HL-60/S4 treated with phorbol 12-myristate 13-acetate at 8.2 ng/mL for 4 days and 3 days (cell line): ENCODE results near the gene MRPS11.
"Not testable (repeated sequence)": the region's sequence is repeated elsewhere in the genome, so short reads cannot be mapped to it uniquely, and the experiment has no call there.

Experiments
- in situ Hi-C: fragments of 300-500 bp; cut with MboI; formaldehyde crosslinking; loops from 2 replicates; pipeline ENCODE4 v1.15.0; 2022; ENCODE audit warnings: low sequenced_read_pairs

Gene MRPS11

DNA sequence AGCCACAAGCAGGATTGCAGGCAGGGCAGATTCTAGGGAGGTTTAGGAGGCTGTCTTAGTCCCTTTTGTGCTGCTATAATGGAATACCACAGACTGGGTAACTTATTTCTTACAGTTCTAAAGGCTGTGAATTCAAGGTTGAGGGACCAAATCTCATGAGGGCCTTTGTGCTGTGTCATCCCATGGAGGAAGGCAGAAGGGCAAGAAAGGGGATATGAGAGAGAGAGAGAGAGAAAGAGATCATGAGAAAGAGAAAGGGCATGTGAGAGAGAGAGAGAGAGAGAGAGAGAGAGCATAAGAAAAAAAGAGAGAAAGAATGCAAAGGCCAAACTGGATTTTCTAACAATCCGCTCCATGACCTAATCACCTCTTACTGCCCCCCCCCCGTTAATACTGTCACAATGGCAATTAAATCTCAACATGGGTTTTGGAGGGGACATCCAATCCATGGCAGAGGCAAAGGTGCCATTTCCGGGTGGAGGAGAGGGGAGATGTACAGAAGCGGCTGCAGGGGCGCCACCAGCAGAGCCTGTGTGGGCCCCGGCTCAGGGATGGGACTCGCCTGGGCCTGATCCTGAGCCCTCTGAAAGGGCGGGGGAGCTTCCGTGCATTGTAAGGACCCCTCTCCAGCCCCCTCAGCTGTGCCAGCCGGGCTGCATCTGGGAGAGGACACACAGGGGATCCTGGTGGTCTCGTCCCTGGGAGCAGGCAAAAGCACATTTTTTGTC is 20.5 kb downstream of the MRPS11 start:
- in situ Hi-C loops: no loop called here

GRCh38 chr15:88489321-88489720 is 21.8 kb downstream of the MRPS11 start:
- in situ Hi-C loops: no loop called here

GRCh38 chr15:88490036-88490435 is 22.5 kb downstream of the MRPS11 start:
- in situ Hi-C loops: no loop called here

GRCh38 chr15:88491158-88491557 is 23.6 kb downstream of the MRPS11 start:
- in situ Hi-C loops: no loop called here

DNA sequence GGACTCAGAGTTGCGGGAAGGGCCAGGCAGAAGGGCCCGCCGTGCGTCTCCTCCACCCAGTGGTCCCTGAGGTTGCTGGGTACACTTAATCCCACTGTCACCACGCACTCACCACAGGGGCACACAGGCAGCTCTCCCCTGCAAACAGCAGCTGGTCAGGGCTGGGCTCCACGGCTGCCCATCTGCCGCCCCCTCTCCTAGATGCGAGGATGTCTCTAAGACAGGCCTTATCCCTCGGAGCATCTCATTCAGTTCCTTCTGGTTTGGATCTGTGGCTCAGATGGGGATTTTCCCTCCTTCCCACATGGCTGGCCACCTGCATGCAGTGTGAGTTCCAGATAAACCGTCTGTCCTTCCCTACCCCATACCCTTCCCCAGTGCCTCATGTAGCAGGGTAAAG is 26.3 kb downstream of the MRPS11 start:
- in situ Hi-C loops: no loop called here

GRCh38 chr15:88497109-88497765 is 29.7 kb downstream of the MRPS11 start:
- in situ Hi-C loops: no loop called here

- in situ Hi-C loops: no loop called here
Measured at GRCh38 chr15:88498996-88499395, 31.5 kb downstream of the MRPS11 start.

- in situ Hi-C loops: no loop called here
Measured at GRCh38 chr15:88504445-88504844, 36.9 kb downstream of the MRPS11 start.

GRCh38 chr15:88505721-88506120 is 38.2 kb downstream of the MRPS11 start:
- in situ Hi-C loops: no loop called here

GRCh38 chr15:88506628-88507027 is 39.1 kb downstream of the MRPS11 start:
- in situ Hi-C loops: no loop called here

GRCh38 chr15:88509321-88509720 is 41.8 kb downstream of the MRPS11 start:
- in situ Hi-C loops: no loop called here

GRCh38 chr15:88509964-88510363 is 42.5 kb downstream of the MRPS11 start:
- in situ Hi-C loops: no loop called here

- in situ Hi-C loops: no loop called here
Measured at GRCh38 chr15:88511161-88511560, 43.7 kb downstream of the MRPS11 start.

DNA sequence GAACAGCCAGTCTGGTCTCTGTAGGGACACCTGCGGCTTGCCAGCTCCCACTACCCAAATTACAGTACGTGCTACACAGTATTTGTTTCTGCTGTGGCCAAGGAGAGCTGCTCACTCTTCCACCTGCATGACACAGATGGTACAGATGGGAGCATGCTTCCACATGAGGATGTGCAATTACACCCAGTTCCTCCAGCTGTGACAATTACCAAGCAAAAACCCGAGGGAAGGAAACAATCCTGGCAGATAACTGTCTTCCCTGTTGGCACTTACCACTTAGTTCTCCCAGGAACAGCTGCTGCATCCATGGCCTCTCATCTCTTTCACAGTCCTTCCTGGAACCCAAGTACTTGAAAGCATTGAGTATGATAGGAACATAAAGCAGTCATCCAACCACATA is 44.6 kb downstream of the MRPS11 start:
- in situ Hi-C loops: no loop called here

- in situ Hi-C loops: no loop called here
Measured at GRCh38 chr15:88512601-88513000, 45.1 kb downstream of the MRPS11 start.

DNA sequence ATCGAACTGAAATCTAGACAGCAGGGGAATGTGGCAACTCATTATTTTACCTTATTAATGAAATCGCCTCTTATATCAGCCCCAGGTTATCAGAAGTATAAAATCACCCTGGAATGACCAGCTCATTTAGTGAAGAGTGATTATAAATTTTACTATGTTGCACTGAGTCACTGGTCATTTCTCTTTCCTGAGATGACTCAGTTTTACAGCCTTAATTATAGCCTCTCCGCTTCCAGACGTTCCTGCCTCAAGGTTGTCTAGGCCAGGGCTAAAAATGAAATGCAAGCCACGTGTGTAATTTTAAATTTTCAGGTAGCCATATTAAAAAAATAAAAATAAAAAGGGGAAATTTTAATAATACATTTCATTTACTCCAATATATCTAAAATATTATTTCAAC is 45.7 kb downstream of the MRPS11 start:
- in situ Hi-C loops: no loop called here

DNA sequence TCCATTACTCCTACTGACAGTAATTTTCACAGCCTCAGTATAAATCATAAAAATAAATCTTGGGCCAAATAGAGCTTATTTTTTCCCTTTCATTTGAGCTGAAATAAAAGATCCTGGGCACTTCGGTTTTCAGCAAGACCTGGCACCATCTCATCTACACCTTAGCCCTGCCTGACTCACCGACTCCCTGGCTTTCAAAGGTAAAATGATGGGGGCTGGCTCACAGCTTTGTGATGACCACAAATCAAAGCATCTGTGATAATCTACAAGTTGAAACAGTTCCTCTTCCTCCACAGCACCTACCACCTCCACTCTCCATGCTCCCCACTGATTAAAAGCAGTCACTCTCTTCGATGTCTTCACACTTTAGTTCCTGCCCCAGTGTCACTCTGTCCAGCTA is 51.4 kb downstream of the MRPS11 start:
- in situ Hi-C loops: no loop called here

DNA sequence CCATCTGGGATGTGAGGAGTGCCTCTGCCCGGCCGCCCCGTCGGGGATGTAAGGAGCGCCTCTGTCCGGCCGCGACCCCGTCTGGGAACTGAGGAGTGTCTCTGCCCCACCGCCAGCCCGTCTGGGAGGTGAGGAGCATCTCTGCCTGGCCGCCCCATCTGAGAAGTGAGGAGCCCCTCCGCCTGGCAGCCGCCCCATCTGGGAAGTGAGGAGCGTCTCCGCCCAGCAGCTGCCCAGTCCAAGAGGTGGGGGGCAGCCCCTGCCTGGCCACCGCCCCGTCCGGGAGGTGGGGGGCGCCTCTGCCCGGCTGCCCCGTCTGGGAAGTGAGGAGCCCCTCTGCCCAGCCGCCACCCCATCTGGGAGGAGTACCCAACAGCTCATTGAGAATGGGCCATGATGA is 56.6 kb downstream of the MRPS11 start:
- in situ Hi-C loops: not testable (repeated sequence)

DNA sequence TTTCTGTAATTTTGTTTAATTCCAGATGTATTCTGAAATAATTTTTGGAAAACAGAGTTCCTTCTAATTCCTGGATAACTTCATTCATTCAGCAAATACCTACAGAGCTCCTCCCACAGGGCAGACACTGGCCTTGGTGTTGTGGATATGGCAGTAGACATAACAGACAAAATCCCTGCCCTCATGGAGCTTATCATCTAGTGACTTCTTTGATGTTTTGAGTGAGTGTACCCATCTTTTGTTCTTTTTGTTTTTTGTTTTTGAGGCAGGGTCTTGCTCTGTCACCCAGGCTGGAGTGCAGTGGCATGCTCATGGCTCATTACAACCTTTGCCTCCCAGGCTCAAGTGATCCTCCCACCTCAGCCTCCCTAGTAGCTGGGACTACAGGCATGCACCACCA is 57.9 kb downstream of the MRPS11 start:
- in situ Hi-C loops: no loop called here

DNA sequence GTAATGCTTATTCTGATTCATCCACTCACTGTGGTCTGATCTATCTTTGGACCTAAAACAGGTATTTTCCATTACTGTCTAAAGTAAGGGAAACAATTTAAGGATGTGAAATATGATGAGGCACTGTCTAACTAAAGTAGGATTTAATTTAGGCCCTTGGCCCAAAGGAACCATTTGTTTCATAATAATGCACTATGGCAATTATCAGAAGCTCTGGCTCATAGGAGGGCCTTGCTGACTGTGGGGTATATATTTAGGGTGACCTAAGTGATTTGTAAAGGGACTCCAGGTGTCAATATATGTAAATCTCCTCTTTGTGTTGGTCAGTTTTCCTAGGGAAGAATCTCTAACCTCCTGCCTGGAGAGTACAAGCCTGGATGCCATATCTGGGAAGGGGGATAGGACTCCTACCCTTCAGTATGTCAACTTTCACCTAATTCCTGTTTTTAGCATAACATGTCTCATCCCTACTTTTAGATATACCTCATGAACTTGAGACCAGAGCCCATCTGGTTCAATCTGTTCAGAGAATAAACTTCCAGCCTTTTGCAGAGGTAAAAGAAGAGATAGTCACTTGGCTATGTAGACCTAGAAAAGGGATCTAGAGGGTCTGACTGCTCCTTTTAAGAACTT is 58.9 kb downstream of the MRPS11 start:
- in situ Hi-C loops: no loop called here

GRCh38 chr15:88529021-88529630 is 61.6 kb downstream of the MRPS11 start:
- in situ Hi-C loops: no loop called here
